H9 (cell line): ENCODE results near the gene IL6ST. TPM values are rescaled to one million over a fixed set of nuclear protein-coding genes. Genes with fewer than 3 reads are reported as not detected.
"Not testable (repeated sequence)": the region's sequence is repeated elsewhere in the genome, so short reads cannot be mapped to it uniquely, and the experiment has no call there.

Experiments
- DNase-seq: peaks from one replicate; pipeline ENCODE4 v3.0.0-alpha.2; 2017
- H2AFZ ChIP-seq: one replicate; pipeline ENCODE4 v1.6.1; 2013; ENCODE audit warnings: mild to moderate bottlenecking, low read length, control low read depth, moderate library complexity
- H2AK5ac ChIP-seq: 2 replicates; pipeline ENCODE4 v1.6.1; 2013; ENCODE audit warnings: low read length, control low read depth, mixed read lengths; ENCODE audit not compliant: insufficient read length
- H2BK120ac ChIP-seq: one replicate; pipeline ENCODE4 v1.6.1; 2013; ENCODE audit warnings: low read depth, mild to moderate bottlenecking, low read length, control low read depth, inconsistent platforms; ENCODE audit not compliant: poor library complexity, severe bottlenecking
- H2BK12ac ChIP-seq: 2 replicates; pipeline ENCODE4 v1.6.1; 2013; ENCODE audit warnings: low read length, control low read depth, mixed read lengths, low read depth; ENCODE audit not compliant: insufficient read length
- H2BK15ac ChIP-seq: 2 replicates; pipeline ENCODE4 v1.6.1; 2013; ENCODE audit warnings: low read depth, low read length, control low read depth
- H2BK20ac ChIP-seq: one replicate; pipeline ENCODE4 v1.6.1; 2013; ENCODE audit warnings: low read depth, mild to moderate bottlenecking, low read length, control low read depth, inconsistent platforms; ENCODE audit not compliant: poor library complexity, severe bottlenecking
- H2BK5ac ChIP-seq: 2 replicates; pipeline ENCODE4 v1.6.1; 2013; ENCODE audit warnings: low read length, control low read depth, mixed read lengths; ENCODE audit not compliant: insufficient read length
- H3K14ac ChIP-seq: 2 replicates; pipeline ENCODE4 v1.6.1; 2013; ENCODE audit warnings: low read length, control low read depth; ENCODE audit not compliant: insufficient read depth
- H3K18ac ChIP-seq: 2 replicates; pipeline ENCODE4 v1.6.1; 2013; ENCODE audit warnings: low read depth, mild to moderate bottlenecking, mixed read lengths, low read length, control low read depth; ENCODE audit not compliant: insufficient read length
- H3K23ac ChIP-seq: 2 replicates; pipeline ENCODE4 v1.6.1; 2013; ENCODE audit warnings: low read length, control low read depth, mixed read lengths, low read depth; ENCODE audit not compliant: insufficient read length
- H3K23me2 ChIP-seq: 2 replicates; pipeline ENCODE4 v1.6.1; 2013; ENCODE audit warnings: low read depth, mild to moderate bottlenecking, mixed read lengths, low read length, control low read depth; ENCODE audit not compliant: insufficient read length, poor library complexity, severe bottlenecking
- H3K27ac ChIP-seq: 2 replicates; pipeline ENCODE4 v1.5.1; 2013; ENCODE audit warnings: low read length, control low read depth, mixed read lengths, low read depth; ENCODE audit not compliant: insufficient read length
- H3K27me3 ChIP-seq: 2 replicates; pipeline ENCODE4 v1.6.1; 2013; ENCODE audit warnings: low read length, control low read depth, inconsistent platforms; ENCODE audit not compliant: insufficient read depth
- H3K4ac ChIP-seq: 2 replicates; pipeline ENCODE4 v1.6.1; 2013; ENCODE audit warnings: low read depth, mild to moderate bottlenecking, control low read depth, inconsistent platforms, low read length, moderate library complexity
- H3K4me1 ChIP-seq: 2 replicates; pipeline ENCODE4 v1.6.1; 2013; ENCODE audit warnings: low read length, control low read depth, inconsistent platforms; ENCODE audit not compliant: insufficient read depth
- H3K4me2 ChIP-seq: 2 replicates; pipeline ENCODE4 v1.6.1; 2013; ENCODE audit warnings: low read length, control low read depth, mixed read lengths; ENCODE audit not compliant: insufficient read length, insufficient read depth
- H3K56ac ChIP-seq: 2 replicates; pipeline ENCODE4 v1.6.1; 2013; ENCODE audit warnings: low read depth, mild to moderate bottlenecking, mixed read lengths, low read length, control low read depth; ENCODE audit not compliant: insufficient read length
- H3K79me1 ChIP-seq: 2 replicates; pipeline ENCODE4 v1.6.1; 2013; ENCODE audit warnings: low read depth, mild to moderate bottlenecking, moderate library complexity, low read length, control low read depth, inconsistent platforms; ENCODE audit not compliant: insufficient read depth, poor library complexity, severe bottlenecking
- H3K79me2 ChIP-seq: 2 replicates; pipeline ENCODE4 v1.6.1; 2013; ENCODE audit warnings: low read length, control low read depth, inconsistent platforms; ENCODE audit not compliant: insufficient read depth
- H3K9ac ChIP-seq: 2 replicates; pipeline ENCODE4 v1.6.1; 2013; ENCODE audit warnings: low read length, control low read depth, mixed read lengths; ENCODE audit not compliant: insufficient read length; ENCODE audit errors: extremely low read depth
- H3K9me3 ChIP-seq: one replicate; pipeline ENCODE4 v1.6.1; 2013; ENCODE audit warnings: low read depth, low read length, inconsistent platforms; ENCODE audit not compliant: control insufficient read depth
- H3T11ph ChIP-seq: one replicate; pipeline ENCODE4 v1.6.1; 2013; ENCODE audit warnings: mild to moderate bottlenecking, low read length, control low read depth, inconsistent platforms
- H4K20me1 ChIP-seq: one replicate; pipeline ENCODE4 v1.6.1; 2013; ENCODE audit not compliant: control insufficient read depth, insufficient read length, insufficient read depth
- H4K5ac ChIP-seq: 2 replicates; pipeline ENCODE4 v1.6.1; 2013; ENCODE audit warnings: low read depth, mild to moderate bottlenecking, mixed read lengths, low read length, control low read depth; ENCODE audit not compliant: insufficient read length
- H4K8ac ChIP-seq: replicated peaks from 2 replicates; pipeline ENCODE4 v1.6.1; 2013; ENCODE audit warnings: low read length, control low read depth, mixed read lengths, low read depth; ENCODE audit not compliant: insufficient read length
- H4K91ac ChIP-seq: 2 replicates; pipeline ENCODE4 v1.6.1; 2013; ENCODE audit warnings: low read depth, mild to moderate bottlenecking, moderate library complexity, mixed read lengths, low read length, control low read depth; ENCODE audit not compliant: insufficient read length
- H3K27ac Mint-ChIP-seq, 3 experiments: 2 replicates in 2 of 3; 3 replicates in 1 of 3; pipeline ENCODE4 v1.8.0; 2020 to 2021; ENCODE audit warnings: mixed read lengths in 3 of 3, mild to moderate bottlenecking in 1 of 3, moderate library complexity in 1 of 3
- H3K27me3 Mint-ChIP-seq: 2 replicates; pipeline ENCODE4 v1.8.0; 2021; ENCODE audit warnings: low read depth, mild to moderate bottlenecking, moderate library complexity, mixed read lengths
- H3K36me3 Mint-ChIP-seq, 3 experiments: 2 replicates in 2 of 3; 3 replicates in 1 of 3; pipeline ENCODE4 v1.8.0; 2020 to 2021; ENCODE audit warnings: low read depth in 3 of 3, mixed read lengths in 3 of 3; ENCODE audit not compliant: insufficient read depth in 1 of 3
- H3K4me1 Mint-ChIP-seq, 2 experiments: 2 replicates each; pipeline ENCODE4 v1.8.0; 2020; ENCODE audit warnings: mixed read lengths in 2 of 2
- H3K4me3 Mint-ChIP-seq, 2 experiments: 2 replicates in 1 of 2; 3 replicates in 1 of 2; pipeline ENCODE4 v1.8.0; 2020 to 2021; ENCODE audit warnings: mild to moderate bottlenecking in 2 of 2, mixed read lengths in 2 of 2, moderate library complexity in 1 of 2
- H3K9me3 Mint-ChIP-seq, 2 experiments: 2 replicates in 1 of 2; 3 replicates in 1 of 2; pipeline ENCODE4 v1.8.0; 2020; ENCODE audit warnings: mild to moderate bottlenecking in 2 of 2, mixed read lengths in 2 of 2, moderate library complexity in 1 of 2
- WGBS: extraction: QIAGEN DNeasy Blood & Tissue Kit; methylation state at CpG from one replicate; pipeline ENCODE4 v1.1.7; 2013; ENCODE audit warnings: missing lambda C conversion rate, low lambda C conversion rate, mixed read lengths; ENCODE audit not compliant: insufficient read length; ENCODE audit errors: extremely low coverage; 5-methylcytosine and 5-hydroxymethylcytosine counted together
- total RNA-seq: library from RNA; stranded (reverse); gene quantifications from 2 replicates; pipeline ENCODE4 v1.2.1, GENCODE V29; 2021

IL6ST gene
- total RNA-seq, 1 experiment from 2014 or later: 11.1 TPM

- WGBS: no CpG with 5 or more reads among the region's 5 CpGs
- not testable (repeated sequence) for H3K18ac ChIP-seq, H3K27ac ChIP-seq, H4K8ac ChIP-seq, H3K27me3 Mint-ChIP-seq, H2BK120ac ChIP-seq, H3K14ac ChIP-seq, H3K36me3 Mint-ChIP-seq, H2AK5ac ChIP-seq, H2BK20ac ChIP-seq, H3K4me2 ChIP-seq, H3K4me1 ChIP-seq, H2BK15ac ChIP-seq, H3K4me1 Mint-ChIP-seq, H3K9ac ChIP-seq, H2AFZ ChIP-seq, H3T11ph ChIP-seq, H4K20me1 ChIP-seq, H4K91ac ChIP-seq, H2BK12ac ChIP-seq, H4K5ac ChIP-seq, H3K27me3 ChIP-seq, H3K56ac ChIP-seq, H2BK5ac ChIP-seq, H3K9me3 ChIP-seq, H3K4ac ChIP-seq, H3K79me2 ChIP-seq, H3K23ac ChIP-seq, H3K27ac Mint-ChIP-seq, H3K23me2 ChIP-seq, DNase-seq, H3K4me3 Mint-ChIP-seq, H3K79me1 ChIP-seq
- H3K9me3 Mint-ChIP-seq: peaks cover 13 to 19% of the 10 kb centered on the region in 2 experiments
Observed at GRCh38 chr5:56013939-56014338, 19.2 kb upstream of the IL6ST start.
